Measurements from ENCODE around the gene CD300LD. TPM values are rescaled to one million over a fixed set of nuclear protein-coding genes. Genes with fewer than 3 reads are reported as not detected.

CD300LD gene
- total RNA-seq, 2 experiments from 2014 or later = 0.18 TPM; not detected in 1

DNA sequence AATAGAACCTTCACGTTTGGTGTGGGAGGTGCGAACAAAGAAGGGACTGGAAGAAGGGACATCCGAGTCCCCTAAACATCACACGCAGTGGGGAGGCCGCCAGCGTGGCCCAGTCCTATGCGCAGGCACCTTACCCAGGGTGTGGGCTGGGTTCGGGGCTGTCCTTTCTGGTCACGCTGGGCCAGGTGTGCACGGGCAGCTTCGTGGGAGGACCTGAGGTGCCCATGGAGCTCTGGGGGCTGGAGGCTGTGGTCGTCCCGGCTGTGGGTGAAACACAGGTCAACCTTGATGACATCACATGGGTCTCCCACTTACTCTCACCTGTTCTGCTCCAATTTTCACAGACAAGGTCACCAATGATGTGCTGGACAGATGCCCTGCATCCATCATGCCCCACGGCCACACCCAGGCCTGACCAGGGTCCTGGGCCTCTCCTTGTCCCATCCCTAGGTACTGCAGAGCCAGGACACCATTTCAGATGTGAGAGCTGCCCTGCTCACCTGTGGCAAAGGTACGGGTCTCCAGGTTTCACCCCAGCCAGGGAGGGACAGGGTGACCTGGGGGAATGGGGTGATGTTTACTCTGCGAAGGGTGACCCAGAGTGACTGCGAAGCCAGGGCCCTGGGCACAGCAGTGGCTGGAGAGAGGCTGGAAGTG lies 49.2 kb downstream of the CD300LD start:
- peaks cover 4% of the 10 kb centered on the region for H3K4me1 Mint-ChIP-seq
- no peak overlapping the region for H3K4me3 Mint-ChIP-seq
- no peak for ATAC-seq
- ChIA-PET CTCF (no interaction called here), POLR2A (no interaction called here)
- peaks cover 2% of the 10 kb centered on the region for H3K27me3 Mint-ChIP-seq
- intact Hi-C loops (cut with DNase I, micrococcal nuclease) = no loop called here
- no peaks in the 10 kb centered on the region for H3K9me3 Mint-ChIP-seq (ENCODE audit: low read depth)
- H3K27ac Mint-ChIP-seq = no peak overlapping the region
- H3K36me3 Mint-ChIP-seq (ENCODE audit: low read depth) = no peaks in the 10 kb centered on the region
- no peak for DNase-seq

DNA sequence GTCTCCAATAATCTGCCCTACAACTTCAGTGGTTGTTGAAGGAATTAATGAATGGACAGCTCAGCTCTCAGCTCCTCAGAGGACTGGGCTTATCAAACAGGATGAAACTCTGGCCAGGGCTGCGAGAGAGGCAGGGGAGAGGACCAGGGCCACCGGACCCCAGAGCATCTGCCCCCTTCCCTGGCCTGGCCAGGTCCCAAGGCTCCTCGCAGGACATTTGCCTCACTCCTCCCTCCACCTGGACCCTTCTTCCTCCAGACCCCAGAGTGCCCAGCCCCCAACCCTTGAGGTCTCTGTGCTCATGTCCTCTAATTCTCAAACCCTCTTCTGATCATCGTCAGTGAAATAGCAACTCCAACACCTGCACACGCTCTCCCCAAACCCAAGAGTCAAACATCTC lies 49.9 kb downstream of the CD300LD start:
- no peaks in the 10 kb centered on the region for H3K36me3 Mint-ChIP-seq (ENCODE audit: low read depth)
- no peak overlapping the region for H3K4me3 Mint-ChIP-seq
- H3K27ac Mint-ChIP-seq = no peak overlapping the region
- intact Hi-C loops (cut with DNase I, micrococcal nuclease) = no loop called here
- ATAC-seq (no peak), DNase-seq (no peak)
- H3K27me3 Mint-ChIP-seq = peaks cover 2% of the 10 kb centered on the region
- CTCF ChIA-PET = no interaction called here
- POLR2A ChIA-PET = no interaction called here
- no peaks in the 10 kb centered on the region for H3K9me3 Mint-ChIP-seq (ENCODE audit: low read depth)
- no peaks in the 10 kb centered on the region for H3K4me1 Mint-ChIP-seq

DNA sequence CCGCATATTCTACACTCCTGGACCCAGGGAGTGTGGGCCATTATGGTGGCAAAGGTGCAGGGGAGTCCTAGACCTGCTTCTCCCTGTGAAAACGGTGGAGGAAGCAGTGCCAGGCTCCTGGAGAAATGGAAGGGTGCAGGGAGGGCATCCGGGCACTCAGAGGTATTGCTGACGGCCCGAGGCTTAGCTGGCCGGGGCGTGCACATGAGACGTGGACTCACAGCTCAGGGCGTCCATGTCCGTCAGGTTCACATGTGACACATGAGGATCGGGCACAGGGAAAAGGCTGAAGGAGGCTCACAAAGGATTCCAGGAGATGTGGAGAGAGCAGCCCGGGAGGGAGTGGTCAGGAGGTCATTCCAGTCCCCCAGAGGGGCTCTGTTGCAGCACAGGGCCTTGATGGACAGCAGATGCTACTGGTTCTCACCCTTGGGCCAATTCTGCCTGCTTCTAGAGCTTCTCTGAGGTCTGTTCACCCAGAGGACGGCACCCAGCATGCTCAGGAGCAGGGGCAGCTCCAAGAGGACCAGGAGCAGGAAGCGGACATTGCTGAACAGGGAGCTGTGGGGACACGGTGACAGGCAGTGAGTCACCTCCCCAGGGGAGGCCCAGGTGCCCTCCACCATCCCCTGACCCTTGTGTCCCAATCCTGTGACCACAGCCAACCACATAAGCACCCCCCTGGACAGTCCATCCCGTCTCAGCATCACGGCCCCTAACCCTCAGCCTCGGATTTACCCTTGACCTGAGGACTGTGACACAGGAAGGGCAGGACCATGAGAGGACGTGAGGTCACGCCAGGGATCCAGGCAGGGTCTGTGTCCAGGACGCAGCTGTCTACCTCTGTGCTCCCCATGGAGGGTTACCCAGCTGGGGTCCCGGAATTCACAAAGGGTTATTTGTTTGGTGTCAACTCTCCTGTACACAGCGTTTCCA lies 50.6 kb downstream of the CD300LD start:
- Mint-ChIP-seq H3K27me3 (peaks cover 2% of the 10 kb centered on the region), H3K27ac (no peak overlapping the region), H3K4me3 (no peak overlapping the region), H3K9me3 (ENCODE audit: low read depth) (no peaks in the 10 kb centered on the region), H3K4me1 (no peaks in the 10 kb centered on the region), H3K36me3 (ENCODE audit: low read depth) (no peaks in the 10 kb centered on the region)
- DNase-seq = no peak
- ChIA-PET CTCF (interaction anchor here (0.6 to 0.7 kb wide), 2 partner anchors 84 to 162 kb away, joined by 3 read pairs; no protein-coding TSS in a partner anchor), POLR2A (no interaction called here)
- intact Hi-C loops (cut with DNase I, micrococcal nuclease) = no loop called here
- no peak for ATAC-seq

DNA sequence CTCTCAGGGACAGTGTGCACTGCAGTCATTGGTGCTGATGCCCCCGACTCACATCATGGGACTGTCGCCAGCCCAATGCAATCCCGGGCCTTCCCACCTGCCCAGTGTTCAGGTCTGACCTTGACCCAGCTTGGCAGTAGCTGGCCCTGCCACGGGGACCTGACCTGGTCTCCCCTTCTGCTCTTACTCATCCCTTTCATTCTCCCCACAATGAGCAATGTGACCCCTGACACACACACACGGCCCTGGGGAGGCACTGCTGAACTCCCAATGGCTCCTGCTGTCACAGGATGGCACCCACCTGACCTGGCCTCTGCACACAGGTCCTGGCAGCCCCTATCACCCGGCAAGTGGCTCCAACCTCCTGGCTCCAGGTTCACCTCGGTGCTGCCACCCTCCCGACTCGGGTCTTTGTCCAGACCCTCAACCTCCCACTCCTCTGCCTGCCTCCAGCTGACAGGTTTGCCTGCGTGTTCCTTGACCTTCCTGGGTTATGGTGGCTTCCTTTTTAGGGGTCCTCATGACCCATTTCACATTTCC lies 52.7 kb downstream of the CD300LD start:
- H3K4me1 Mint-ChIP-seq = no peaks in the 10 kb centered on the region
- H3K36me3 Mint-ChIP-seq (ENCODE audit: low read depth) = no peaks in the 10 kb centered on the region
- no peak overlapping the region for H3K27ac Mint-ChIP-seq
- intact Hi-C loops (cut with DNase I, micrococcal nuclease) = no loop called here
- ChIA-PET CTCF (interaction anchor here (0.8 kb wide), 1 partner anchor 191 kb away, joined by 3 read pairs; no protein-coding TSS in a partner anchor), POLR2A (no interaction called here)
- H3K27me3 Mint-ChIP-seq = peaks cover 7% of the 10 kb centered on the region
- DNase-seq = no peak
- H3K4me3 Mint-ChIP-seq = no peak overlapping the region
- ATAC-seq = no peak
- H3K9me3 Mint-ChIP-seq (ENCODE audit: low read depth) = no peaks in the 10 kb centered on the region

DNA sequence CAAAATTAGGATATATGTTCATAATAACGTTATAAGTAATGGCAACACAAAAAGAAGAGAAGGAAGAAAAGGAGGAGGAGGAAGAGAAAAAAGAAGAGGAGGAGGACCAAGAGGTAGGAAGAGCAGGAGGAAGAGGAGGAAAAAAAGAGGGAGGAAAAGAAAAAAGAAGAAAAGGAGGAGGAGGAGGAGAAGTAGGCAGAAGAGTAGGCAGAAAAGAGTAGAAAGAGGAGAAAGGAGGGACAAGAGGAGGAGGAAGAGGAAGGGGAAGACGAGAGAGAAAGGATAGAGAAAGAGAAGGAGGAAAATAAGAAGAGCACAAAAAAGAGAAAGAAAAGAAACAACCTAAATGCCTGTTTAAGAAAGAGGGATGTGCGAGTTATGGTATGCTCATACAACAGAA lies 55.2 kb downstream of the CD300LD start:
- no peaks in the 10 kb centered on the region for H3K36me3 Mint-ChIP-seq (ENCODE audit: low read depth)
- DNase-seq (no peak), ATAC-seq (no peak)
- H3K9me3 Mint-ChIP-seq (ENCODE audit: low read depth) = no peaks in the 10 kb centered on the region
- peaks cover 2% of the 10 kb centered on the region for H3K4me1 Mint-ChIP-seq
- intact Hi-C loops (cut with DNase I, micrococcal nuclease) = no loop called here
- no peak overlapping the region for H3K4me3 Mint-ChIP-seq
- ChIA-PET CTCF (interaction anchor here (0.5 kb wide), 1 partner anchor 255 kb away, joined by 3 read pairs; no protein-coding TSS in a partner anchor), POLR2A (no interaction called here)
- H3K27me3 Mint-ChIP-seq = peaks cover 18% of the 10 kb centered on the region
- H3K27ac Mint-ChIP-seq = no peak overlapping the region

DNA sequence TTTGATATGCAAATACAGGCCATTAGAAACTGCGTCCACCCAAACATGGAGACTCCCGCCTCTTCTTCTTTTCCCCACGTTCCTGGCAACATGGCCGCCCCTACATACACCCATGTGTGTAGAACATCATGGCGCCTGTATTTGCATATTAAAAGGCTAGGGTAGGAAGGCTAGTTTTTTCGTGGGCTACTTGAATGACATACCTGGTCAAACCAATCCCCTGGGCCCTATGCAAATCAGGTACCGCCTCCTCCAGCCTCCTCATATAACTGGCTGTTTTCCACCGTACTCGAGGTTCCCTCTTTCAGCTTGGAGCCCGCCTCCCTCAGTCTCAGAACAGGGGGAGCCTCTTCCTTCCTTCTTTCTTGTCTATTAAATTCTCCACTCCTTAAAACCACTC lies 60.0 kb downstream of the CD300LD start:
- H3K36me3 Mint-ChIP-seq (ENCODE audit: low read depth) = no peaks in the 10 kb centered on the region
- no peak overlapping the region for H3K27ac Mint-ChIP-seq
- ChIA-PET CTCF (interaction anchor here (0.6 to 2.4 kb wide), 10 partner anchors 23 to 302 kb away, joined by 3 to 16 read pairs (median 3); no protein-coding TSS in a partner anchor), POLR2A (no interaction called here)
- intact Hi-C loops (cut with DNase I, micrococcal nuclease) = loop anchor here in 1 of 2 experiments (2.0 kb wide), 1 partner anchor 163 kb away; no protein-coding TSS in a partner anchor
- H3K27me3 Mint-ChIP-seq = peaks cover 16% of the 10 kb centered on the region
- DNase-seq (no peak), ATAC-seq (no peak)
- H3K4me1 Mint-ChIP-seq = peaks cover 2% of the 10 kb centered on the region
- H3K4me3 Mint-ChIP-seq = no peak overlapping the region
- H3K9me3 Mint-ChIP-seq (ENCODE audit: low read depth) = no peaks in the 10 kb centered on the region

DNA sequence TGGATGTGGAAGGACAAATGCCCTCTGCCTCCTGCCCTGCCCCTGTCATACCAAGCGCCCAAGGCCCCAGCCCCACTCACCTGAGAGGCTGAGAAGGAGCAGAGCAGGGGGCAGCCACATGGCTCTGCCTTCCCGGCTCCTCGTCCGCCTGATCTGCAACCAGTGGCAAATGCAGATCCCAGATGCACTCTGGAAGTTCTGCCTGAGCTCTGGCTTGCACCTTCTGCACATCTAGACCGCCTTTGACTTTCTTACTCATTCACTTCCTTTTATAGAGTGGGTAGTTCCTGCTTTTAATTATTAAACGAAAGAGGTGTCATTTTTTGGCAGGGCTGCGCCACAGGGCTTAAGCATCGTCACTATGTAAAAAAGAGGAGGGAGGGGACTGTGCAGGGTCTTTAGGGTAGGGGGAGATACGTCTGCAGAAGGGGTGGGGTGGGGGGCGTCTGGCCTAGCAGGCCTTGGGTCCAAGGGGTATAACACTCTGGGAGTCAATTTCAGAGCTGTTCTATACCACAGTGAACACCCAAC lies 60.8 kb downstream of the CD300LD start, which contains the start of gene CD300LB:
TSS of gene CD300LB (minus strand) at position 245 of the 531 bp plus-strand sequence. CDS start at position 120, 125 bp downstream.
- peaks cover 2% of the 10 kb centered on the region for H3K4me1 Mint-ChIP-seq
- no peaks in the 10 kb centered on the region for H3K36me3 Mint-ChIP-seq (ENCODE audit: low read depth)
- no peak for ATAC-seq
- no peaks in the 10 kb centered on the region for H3K9me3 Mint-ChIP-seq (ENCODE audit: low read depth)
- no peak for DNase-seq
- CTCF ChIA-PET = interaction anchor here (0.5 to 2.4 kb wide), 5 partner anchors 30 to 196 kb away, joined by 3 to 16 read pairs (median 7); partner anchors contain the start of gene GPR142
- H3K27ac Mint-ChIP-seq = no peak within 1 kb of the TSS
- POLR2A ChIA-PET = no interaction called here
- H3K4me3 Mint-ChIP-seq = no peak within 1 kb of the TSS
- H3K27me3 Mint-ChIP-seq = peaks cover 16% of the 10 kb centered on the region
- intact Hi-C loops (cut with DNase I, micrococcal nuclease) = no loop called here

DNA sequence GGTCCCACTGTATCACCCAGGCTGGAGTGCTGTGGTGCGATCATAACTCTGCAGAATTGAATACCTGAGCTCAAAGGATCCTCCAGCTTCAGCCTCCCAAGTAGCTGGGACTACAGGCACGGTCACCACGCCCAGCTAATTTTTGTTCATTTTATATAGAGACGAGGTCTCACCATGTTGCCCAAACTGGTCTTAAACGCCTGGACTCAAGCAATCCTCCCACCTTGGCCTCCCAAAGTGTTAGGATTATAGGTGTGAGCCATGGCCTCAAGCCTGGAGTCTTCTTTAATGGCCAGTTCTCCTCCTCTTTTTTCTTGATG lies 61.3 kb downstream of the CD300LD start:
- Mint-ChIP-seq H3K27ac (no peak overlapping the region), H3K36me3 (ENCODE audit: low read depth) (no peaks in the 10 kb centered on the region), H3K4me1 (peaks cover 2% of the 10 kb centered on the region), H3K9me3 (ENCODE audit: low read depth) (no peaks in the 10 kb centered on the region), H3K27me3 (peaks cover 16% of the 10 kb centered on the region), H3K4me3 (no peak overlapping the region)
- ChIA-PET POLR2A (no interaction called here), CTCF (interaction anchor here (0.5 to 2.1 kb wide), 3 partner anchors 30 to 196 kb away, joined by 3 to 7 read pairs (median 3); partner anchors contain the start of gene GPR142)
- DNase-seq = no peak
- intact Hi-C loops (cut with DNase I, micrococcal nuclease) = no loop called here
- no peak for ATAC-seq

Other genes with a start within 250 kb of the CD300LD start
- gene BTBD17, start 230.4 kb downstream of the CD300LD start, total RNA-seq = not detected
- not detected for gene GPR142, start 224.8 kb downstream of the CD300LD start, total RNA-seq
- gene GPRC5C, start 160.2 kb downstream of the CD300LD start, total RNA-seq = 1 to 10 TPM in 1 of 2 experiments, under 1 TPM in 1; 0.97 to 1.3 TPM
- 1 to 10 TPM; 4.9 to 5.8 TPM for gene CD300A, start 125.6 kb downstream of the CD300LD start, total RNA-seq
- gene CD300LB, start 60.8 kb downstream of the CD300LD start, total RNA-seq = not detected
- gene CD300C, start 46.2 kb downstream of the CD300LD start, total RNA-seq = not detected
- gene CD300H, start 24.8 kb downstream of the CD300LD start, total RNA-seq = not detected
- not detected for gene CD300E, start 31.5 kb upstream of the CD300LD start, total RNA-seq
- gene CD300LF, start 120.6 kb upstream of the CD300LD start, total RNA-seq = not detected
- 1 to 10 TPM; 2.7 to 3.5 TPM for gene RAB37, start 145.0 kb upstream of the CD300LD start, total RNA-seq
- 100 to 1,000 TPM; 115 to 170 TPM for gene NHERF1, start 156.3 kb upstream of the CD300LD start, total RNA-seq
- gene NAT9, start 184.1 kb upstream of the CD300LD start, total RNA-seq = 10 to 100 TPM; 23.7 to 39.6 TPM

Data from activated CD4-positive, alpha-beta T cell treated with anti-CD3 and anti-CD28 coated beads for 36 hours (primary cell).